ENCODE data around the gene AIG1.

Gene AIG1

DNA sequence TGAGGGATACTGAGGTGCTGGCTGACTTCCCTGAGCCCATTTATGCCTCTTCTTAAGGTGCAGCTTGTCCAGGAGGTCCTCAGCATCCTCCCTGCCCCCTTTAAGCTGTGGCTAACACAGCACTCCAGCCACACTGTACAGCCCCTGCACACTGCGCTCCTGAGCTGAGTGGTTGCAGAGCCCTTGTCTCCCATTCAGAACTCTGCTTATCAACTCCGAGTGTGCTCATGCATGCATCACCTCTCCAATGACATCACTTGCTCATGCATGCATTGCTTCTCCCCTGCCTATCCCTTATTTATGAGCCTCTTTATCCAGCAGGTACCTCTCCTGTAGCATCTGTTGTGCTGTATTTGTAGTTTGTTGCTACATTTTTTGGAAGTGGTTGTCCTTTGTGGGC, 124.6 kb downstream of the AIG1 start:
- no peak for TF ChIP-seq POLR2A (IDR thresholded peaks at IDR 0.05; ENCODE audit: low read depth, low read length)
- no peak for FAIRE-seq
- no peak for DNase-seq (ENCODE audit: insufficient read length, low spot score)

DNA sequence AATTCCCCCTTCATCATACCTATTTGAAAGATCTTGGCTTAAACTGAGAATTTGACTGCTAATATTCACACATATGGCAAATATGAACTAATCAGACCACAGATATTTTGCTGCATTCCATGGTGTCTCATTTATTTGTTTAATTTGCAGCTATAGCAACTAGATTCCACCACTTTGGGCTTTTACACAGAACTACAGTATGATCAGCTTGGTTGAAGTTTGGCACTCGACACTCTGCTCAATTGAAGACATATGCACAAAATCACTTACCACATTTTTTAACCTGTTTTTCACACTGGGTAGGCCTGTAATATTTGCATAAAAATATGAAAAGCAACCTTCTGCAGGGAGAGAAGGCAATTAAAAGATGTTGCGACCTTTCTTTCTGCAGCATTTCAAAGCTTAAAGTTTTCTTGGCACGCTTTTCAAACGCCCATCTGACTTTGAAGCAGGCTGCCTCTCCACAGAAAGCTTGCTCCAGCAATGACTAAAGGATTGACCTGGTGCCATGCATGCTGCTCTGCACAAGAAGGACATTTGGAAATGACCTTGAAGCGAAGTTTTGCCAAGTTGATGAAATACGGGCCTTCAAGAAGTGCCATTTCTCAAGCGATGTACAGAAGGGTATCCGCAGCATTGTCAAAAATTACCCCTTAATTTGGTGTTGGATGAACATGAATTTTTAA, 126.7 kb downstream of the AIG1 start:
- TF ChIP-seq POLR2A (IDR thresholded peaks at IDR 0.05; ENCODE audit: low read depth, low read length), result no peak
- FAIRE-seq (no peak), DNase-seq (ENCODE audit: insufficient read length, low spot score) (no peak)

GRCh38 chr6:143188292-143188691, 127.6 kb downstream of the AIG1 start:
- TF ChIP-seq POLR2A (IDR thresholded peaks at IDR 0.05; ENCODE audit: low read depth, low read length), result no peak
- DNase-seq (ENCODE audit: insufficient read length, low spot score) (no peak), FAIRE-seq (no peak)

DNA sequence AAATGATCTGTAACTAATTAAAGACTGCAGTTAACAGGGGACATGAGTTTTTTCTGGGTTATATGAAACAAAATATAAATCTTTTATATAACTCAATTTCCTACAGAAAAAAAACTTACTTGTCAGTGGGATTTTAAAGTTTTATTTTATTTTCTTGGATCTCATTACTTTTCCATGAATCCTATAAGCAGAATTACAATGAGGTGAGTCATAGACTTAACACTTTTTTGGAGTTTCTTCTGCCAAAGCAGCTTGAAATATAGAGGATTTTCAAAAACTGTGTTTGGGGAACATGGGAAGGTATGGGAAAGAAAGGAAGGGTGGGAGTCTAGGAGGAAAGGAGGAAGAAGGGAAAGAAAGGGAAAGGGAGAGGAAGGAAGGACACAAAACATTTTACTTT, 130.7 kb downstream of the AIG1 start:
- DNase-seq (ENCODE audit: insufficient read length, low spot score), result no peak
- no peak for FAIRE-seq
- no peak for TF ChIP-seq POLR2A (IDR thresholded peaks at IDR 0.05; ENCODE audit: low read depth, low read length)

DNA sequence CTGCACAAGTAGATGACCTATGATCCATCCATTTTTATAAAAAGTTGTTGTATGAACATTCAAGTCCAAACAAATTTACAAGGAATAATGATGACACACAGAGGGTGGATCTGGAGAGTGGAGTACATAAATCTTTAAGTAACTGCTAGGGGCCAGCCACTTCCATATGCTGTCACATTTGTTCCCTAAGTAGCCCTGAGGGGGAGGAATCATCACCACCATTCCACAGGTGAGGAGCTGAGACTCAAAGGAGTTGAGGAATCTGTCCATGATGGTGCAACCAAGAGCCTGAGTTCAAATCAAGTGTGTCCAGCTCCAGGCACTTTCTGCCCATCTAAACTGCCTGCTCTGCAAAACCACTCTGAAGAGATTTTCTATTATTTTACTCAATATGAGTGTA, 132.1 kb downstream of the AIG1 start:
- no peak for FAIRE-seq
- DNase-seq (ENCODE audit: insufficient read length, low spot score), result no peak
- no peak for TF ChIP-seq POLR2A (IDR thresholded peaks at IDR 0.05; ENCODE audit: low read depth, low read length)

- DNase-seq (ENCODE audit: insufficient read length, low spot score), result no peak
- no peak for FAIRE-seq
- no peak for TF ChIP-seq POLR2A (IDR thresholded peaks at IDR 0.05; ENCODE audit: low read depth, low read length)
Observed at GRCh38 chr6:143193571-143194094, 132.9 kb downstream of the AIG1 start.

GRCh38 chr6:143194095-143194589, 133.5 kb downstream of the AIG1 start:
- DNase-seq (ENCODE audit: insufficient read length, low spot score) (no peak), FAIRE-seq (no peak)
- TF ChIP-seq POLR2A (IDR thresholded peaks at IDR 0.05; ENCODE audit: low read depth, low read length), result no peak

DNA sequence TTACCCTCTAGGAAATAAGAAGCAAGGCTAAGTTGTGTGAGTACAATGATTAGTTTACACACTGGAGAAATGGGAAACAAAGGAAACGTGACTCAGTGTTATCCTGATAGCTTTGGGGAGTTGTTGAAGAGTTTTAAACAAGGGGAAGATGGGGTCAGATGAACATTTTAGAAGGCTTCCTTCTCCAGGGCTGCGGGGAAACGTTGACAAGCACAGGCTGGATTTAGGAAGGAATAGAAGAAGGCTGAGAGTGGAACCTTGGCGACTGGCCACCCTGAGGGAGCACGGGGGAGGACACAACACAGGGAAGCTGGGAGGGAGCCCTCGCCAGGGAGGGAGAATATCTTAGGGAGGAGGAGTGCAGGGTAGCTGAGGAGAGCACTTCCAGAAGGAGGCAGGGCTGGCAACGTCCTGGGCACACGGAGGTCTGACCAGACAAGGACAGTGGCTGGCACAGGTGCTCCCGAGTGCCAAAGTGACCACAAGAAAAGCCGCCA, 134.7 kb downstream of the AIG1 start:
- TF ChIP-seq POLR2A (IDR thresholded peaks at IDR 0.05; ENCODE audit: low read depth, low read length), result no peak
- FAIRE-seq (no peak), DNase-seq (ENCODE audit: insufficient read length, low spot score) (no peak)

- TF ChIP-seq POLR2A (IDR thresholded peaks at IDR 0.05; ENCODE audit: low read depth, low read length), result no peak
- DNase-seq (ENCODE audit: insufficient read length, low spot score), result no peak
- no peak for FAIRE-seq
Observed at GRCh38 chr6:143196525-143197225, 136.0 kb downstream of the AIG1 start.

GRCh38 chr6:143197377-143197776, 136.7 kb downstream of the AIG1 start:
- TF ChIP-seq POLR2A (IDR thresholded peaks at IDR 0.05; ENCODE audit: low read depth, low read length), result no peak
- FAIRE-seq, result no peak
- no peak for DNase-seq (ENCODE audit: insufficient read length, low spot score)

- FAIRE-seq (no peak), DNase-seq (ENCODE audit: insufficient read length, low spot score) (no peak)
- TF ChIP-seq POLR2A (IDR thresholded peaks at IDR 0.05; ENCODE audit: low read depth, low read length), result no peak
Observed at GRCh38 chr6:143198312-143198711, 137.6 kb downstream of the AIG1 start.

DNA sequence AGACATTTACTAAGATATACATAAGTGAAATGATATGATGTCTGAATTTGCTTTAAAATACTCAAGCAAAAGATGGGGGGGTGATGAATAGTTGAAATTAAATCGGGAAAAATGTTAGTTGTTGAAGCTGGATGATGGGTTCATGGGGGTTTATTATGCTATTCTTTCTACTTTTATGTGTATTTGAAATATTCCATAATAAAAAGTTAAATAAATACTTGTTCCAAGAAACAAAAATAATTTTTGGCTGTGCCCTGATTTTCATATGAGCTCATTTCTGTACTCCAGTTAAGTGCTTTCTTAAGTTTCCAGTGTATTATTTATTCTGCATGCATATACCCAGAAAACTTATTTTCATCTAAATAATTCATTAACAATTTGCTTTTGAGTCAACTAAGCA, 138.6 kb downstream of the AIG1 start:
- DNase-seq (ENCODE audit: insufficient read length, low spot score) (no peak), FAIRE-seq (no peak)
- no peak for TF ChIP-seq POLR2A (IDR thresholded peaks at IDR 0.05; ENCODE audit: low read depth, low read length)

- FAIRE-seq, result no peak
- TF ChIP-seq POLR2A (IDR thresholded peaks at IDR 0.05; ENCODE audit: low read depth, low read length), result no peak
- no peak for DNase-seq (ENCODE audit: insufficient read length, low spot score)
Observed at GRCh38 chr6:143200167-143200770, 139.6 kb downstream of the AIG1 start.

- TF ChIP-seq POLR2A (IDR thresholded peaks at IDR 0.05; ENCODE audit: low read depth, low read length), result no peak
- no peak for DNase-seq (ENCODE audit: insufficient read length, low spot score)
- FAIRE-seq, result no peak
Observed at GRCh38 chr6:143204045-143204444, 143.4 kb downstream of the AIG1 start.
